T-helper 2 cell treated with Interferon-gamma antibody and Interleukin-4, amounts not matched to agents 100 ng/mL and 5 ng/mL, for 36 hours (primary cell): Measurements from ENCODE around the gene MEIKIN. TPM values are rescaled to one million over a fixed set of nuclear protein-coding genes. Genes with fewer than 3 reads are reported as not detected.
"Not testable (repeated sequence)": the region's sequence is repeated elsewhere in the genome, so short reads cannot be mapped to it uniquely, and the experiment has no call there.

ENCODE experiments used
- intact Hi-C: fragments of 100-400 bp; cut with micrococcal nuclease; formaldehyde crosslinking; loops from one replicate; pipeline ENCODE4 v1.15.1; 2023
- total RNA-seq: library from RNA; stranded (reverse); gene quantifications from 2 replicates; pipeline ENCODE4 v1.2.3, GENCODE V29; 2022

The MEIKIN gene
- total RNA-seq, 1 donor from 2014 or later: not detected

DNA sequence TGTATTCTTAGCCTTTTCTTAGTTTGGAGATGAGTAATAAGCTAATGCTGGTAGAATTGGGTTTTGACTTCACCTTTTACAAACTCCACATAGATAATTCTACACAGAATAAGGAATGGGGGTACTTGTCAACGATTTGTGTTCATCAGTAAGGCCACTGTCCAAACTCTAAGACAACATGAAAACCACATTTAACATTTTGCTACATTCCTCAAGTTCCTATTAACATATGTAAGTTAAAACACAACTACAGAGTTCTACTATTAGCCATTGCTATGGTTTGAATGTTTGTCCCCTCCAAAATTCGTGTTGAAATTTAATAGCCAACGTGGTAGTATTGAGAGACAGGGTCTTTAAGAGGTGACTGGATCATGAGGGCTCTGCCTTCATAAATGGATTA is 31.9 kb downstream of the MEIKIN start:
- intact Hi-C loops: no loop called here

DNA sequence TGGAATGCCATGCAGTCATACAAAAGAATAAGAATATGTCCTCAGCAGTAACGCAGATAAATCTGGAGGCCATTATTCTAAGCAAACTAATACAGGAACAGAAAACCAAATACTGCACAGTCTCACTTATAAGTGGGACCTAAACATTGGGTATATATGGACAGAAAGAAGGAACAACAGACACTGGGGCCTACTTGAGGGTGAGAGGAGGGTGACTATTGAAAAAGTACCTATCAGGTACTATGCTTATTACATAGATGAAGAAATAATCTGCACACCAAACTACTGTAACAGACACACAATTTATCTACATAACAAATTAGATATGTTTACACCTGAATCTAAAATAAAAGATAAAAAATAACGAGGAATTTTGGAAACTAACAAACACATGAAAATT is 38.8 kb downstream of the MEIKIN start:
- intact Hi-C loops: no loop called here

DNA sequence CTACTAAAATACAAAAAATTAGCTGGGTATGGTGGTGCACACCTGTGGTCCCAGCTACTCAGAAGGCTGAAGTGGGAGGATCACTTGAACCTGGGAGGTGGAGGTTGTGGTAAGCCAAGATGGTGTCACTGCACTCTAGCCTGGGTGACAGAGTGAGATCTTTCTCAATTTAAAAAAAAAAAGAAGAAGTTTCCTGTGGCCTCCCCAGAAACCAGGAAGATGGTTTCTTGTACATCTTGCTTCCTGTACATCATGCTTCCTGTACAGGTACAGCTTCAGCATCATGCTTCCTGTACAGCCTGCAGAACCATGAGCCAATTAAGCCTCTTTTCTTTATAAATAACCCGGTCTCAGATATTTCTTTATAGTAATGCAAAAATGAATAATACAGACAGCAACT is 43.2 kb downstream of the MEIKIN start:
- intact Hi-C loops: not testable (repeated sequence)

DNA sequence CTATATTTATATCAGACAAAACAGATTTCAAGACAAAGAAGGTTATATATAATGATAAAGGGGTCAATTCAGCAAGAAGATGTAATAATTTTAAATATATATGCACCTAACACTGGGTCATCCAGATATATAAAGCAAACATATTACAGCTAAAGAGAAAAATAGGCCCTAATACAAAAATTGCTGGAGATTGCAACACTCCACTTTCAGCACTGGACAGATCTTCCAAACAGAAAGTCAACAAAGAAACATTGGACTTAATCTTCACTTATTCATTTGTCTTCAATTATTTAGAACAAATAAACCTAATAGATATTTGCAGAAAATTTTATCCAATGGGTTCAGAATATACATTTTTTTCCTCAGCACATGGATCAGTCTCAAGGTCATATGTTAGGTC is 45.8 kb downstream of the MEIKIN start:
- intact Hi-C loops: no loop called here

- intact Hi-C loops: no loop called here
These were observed 61.5 kb downstream of the MEIKIN start for GRCh38 chr5:131883984-131884383.

DNA sequence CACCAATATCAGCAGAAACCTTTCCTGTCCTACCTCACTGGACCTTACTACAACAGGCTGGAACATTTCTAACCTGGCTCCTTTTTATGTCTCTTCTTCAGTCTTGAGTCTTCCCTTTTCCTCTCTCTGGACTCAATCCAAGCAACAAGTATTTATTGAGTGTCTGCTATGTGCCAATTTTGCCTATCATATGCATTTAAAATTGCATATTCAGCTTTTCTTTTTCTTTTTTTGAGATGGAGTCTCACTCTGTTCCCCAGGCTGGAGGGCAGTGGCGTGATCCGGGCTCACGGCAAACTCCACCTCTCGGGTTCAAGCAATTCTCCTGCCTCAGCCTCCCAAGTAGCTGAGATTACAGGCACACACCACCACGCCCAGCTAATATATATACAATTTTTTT is 65.8 kb downstream of the MEIKIN start:
- intact Hi-C loops: no loop called here

DNA sequence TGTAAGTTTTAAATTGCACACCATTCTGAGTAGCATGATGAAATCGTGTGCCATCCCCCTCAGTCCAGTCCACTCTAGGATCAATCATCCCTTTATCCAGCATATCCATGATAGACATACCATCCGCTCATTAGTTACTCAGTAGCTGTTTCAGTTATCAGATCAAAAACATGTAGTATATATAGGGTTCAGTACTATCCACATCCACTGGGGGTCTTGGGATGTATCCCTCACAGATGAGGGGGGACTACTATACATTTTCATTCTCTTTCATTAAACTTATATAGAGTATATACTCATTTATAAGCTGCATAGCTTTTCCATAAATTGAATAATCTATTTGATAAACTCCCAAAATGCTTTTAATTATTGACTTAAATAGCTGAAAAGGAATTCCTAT is 67.6 kb downstream of the MEIKIN start:
- intact Hi-C loops: no loop called here

DNA sequence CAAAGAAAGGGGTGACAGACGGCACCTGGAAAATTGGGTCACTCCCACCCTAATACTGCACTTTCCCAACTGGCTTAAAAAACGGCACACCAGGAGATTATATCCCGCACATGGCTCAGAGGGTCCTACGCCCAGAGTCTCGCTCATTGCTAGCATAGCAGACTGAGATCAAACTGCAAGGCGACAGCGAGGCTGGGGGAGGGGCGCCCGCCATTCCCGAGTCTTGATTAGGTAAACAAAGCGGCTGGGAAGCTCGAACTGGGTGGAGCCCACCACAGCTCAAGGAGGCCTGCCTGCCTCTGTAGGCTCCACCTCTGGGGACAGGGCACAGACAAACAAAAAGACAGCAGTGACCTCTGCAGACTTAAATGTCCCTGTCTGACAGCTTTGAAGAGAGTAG is 74.2 kb downstream of the MEIKIN start:
- intact Hi-C loops: not testable (repeated sequence)

- intact Hi-C loops: no loop called here
These were observed 77.9 kb downstream of the MEIKIN start for GRCh38 chr5:131867524-131867923.

GRCh38 chr5:131863700-131864099 is 81.8 kb downstream of the MEIKIN start:
- intact Hi-C loops: no loop called here

DNA sequence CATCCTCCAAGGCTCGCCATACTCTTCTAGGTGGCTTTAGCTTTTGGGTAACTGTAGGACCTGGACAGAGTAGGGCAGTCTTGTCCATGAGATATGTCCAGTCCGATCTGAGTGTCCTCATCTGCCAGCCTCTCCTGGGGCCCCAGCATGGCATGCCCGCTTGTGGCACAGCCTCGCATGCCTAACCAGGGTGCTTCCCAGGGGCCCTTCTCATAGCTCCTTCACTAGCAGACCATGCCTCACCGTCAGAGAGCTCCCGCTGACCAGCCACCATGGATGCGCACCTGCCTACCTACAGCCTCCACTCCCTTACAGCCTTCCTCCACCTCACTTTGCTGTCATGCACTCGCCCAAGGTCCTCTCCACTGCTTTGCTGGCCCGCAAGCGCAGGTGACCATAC is 88.1 kb downstream of the MEIKIN start:
- intact Hi-C loops: no loop called here

DNA sequence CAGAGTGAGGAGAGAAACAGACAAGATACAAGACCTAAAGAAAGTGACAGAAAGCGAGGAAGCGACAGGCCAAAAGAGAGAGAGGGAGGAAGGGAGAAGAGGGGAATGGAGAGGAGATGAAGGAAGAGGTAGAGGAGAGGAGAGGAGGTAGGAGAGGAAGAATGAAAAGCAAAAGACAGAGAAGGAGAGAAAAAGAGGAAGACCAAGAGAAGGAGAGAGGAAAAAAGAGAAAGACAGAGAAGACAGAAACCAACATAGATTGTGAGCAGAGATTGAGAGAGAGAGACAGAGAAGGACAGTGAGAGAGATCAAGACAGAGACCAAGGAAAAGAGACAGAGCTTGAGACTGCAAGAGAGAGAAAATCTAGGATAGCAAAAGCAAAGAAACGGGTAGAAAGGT is 90.0 kb downstream of the MEIKIN start:
- intact Hi-C loops: no loop called here

DNA sequence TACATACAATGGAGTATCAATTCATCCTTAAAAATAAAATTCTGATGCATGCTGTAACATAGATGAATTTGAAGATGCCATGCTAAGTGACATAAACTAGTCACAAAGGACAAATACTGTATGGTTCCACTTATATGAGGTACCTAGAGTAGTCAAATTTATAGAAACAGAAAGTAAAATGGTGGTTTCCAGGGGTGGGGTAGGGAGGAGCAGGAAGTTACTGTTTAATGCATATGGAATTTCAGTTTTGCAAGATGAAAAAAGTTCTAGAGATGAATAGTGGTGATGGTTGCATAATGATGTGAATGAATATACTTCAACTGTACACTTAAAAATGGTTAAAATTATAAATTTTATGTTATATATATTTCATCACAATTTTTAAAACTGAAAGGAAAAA is 91.3 kb downstream of the MEIKIN start:
- intact Hi-C loops: no loop called here

DNA sequence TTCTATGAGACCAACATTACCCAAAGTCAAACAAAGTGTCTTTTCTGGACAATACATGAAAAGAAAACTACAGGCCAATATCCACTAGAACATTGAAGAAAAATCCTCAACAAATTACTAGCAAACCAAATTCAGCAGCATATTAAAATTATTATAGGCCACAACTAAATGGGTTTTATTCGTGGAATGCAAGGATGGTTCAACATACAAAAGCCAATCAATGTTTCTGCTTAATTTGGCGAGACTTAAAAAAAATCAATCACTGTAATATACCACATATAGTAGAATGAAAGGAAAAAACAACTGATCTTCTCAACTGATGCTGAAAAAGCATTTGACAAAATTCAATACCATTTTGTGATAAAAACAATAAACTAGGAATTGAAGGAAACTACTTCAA is 96.8 kb downstream of the MEIKIN start:
- intact Hi-C loops: no loop called here

GRCh38 chr5:131846536-131846935 is 98.9 kb downstream of the MEIKIN start:
- intact Hi-C loops: no loop called here

GRCh38 chr5:131845828-131846227 is 99.6 kb downstream of the MEIKIN start:
- intact Hi-C loops: no loop called here

DNA sequence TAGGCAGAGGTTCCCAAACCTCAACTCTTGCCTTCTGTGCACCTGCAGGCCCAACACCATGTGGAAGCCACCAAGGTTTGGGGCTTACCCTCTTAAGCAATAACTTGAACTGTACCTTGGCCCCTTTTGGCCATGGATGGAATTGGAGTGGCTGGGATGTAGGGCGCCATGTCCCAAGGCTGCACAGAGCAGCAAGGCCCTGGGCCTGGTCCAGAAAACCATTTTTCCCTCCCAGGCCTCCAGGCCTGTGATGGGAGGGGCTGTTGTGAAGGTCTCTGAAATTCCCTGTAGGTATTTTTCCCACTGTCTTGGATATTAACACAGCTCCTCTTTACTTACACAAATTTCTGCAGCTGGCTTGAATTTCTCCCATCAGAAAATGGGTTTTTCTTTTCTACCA is 102.5 kb downstream of the MEIKIN start:
- intact Hi-C loops: not testable (repeated sequence)

- intact Hi-C loops: not testable (repeated sequence)
These were observed 112.8 kb downstream of the MEIKIN start for GRCh38 chr5:131832702-131833101.

DNA sequence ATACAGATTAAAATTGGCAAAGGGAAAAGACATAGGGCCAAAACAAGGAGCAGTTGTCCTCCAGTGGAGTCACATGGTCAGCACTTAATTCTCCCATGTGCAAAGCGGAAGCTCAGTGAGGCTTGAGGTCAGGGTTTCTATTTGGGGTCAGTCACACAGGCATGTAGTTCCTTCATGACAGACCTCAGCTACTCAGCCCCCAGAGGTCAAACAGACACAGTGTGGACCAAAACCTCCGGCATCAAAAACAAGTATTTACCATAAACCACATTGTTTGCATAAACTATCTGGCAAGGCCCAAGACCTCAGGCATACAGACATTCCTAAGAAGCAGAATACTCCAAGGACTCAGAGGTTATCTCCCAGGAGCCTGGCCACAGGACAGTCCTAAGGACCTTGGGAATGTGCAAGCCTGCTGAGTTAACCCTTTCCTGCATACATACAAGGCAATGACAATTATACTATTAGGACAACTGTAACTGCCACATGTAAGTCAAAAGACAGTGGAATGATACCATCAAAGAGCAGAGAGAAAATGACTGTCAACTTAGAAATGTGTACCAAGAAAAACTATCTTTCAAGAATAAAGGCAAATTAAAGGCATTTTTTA is 120.0 kb downstream of the MEIKIN start:
- intact Hi-C loops: no loop called here

DNA sequence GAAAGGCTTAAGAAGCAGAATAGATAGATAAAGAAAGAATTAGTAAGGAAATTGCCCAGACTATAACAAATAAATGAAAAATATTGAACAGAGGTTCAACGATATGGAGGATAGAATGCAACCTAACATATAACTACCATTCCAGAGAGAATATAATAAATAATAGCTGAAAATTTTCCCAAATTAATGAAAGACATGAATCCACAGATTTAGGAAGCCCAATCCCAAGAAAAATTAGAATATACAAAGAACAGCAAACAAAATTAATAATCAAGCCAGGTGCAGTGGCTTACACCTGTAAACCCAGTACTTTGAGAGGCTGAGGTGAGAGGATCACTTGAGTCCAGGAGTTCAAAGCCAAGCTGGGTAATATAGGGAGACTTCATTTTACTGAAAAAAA is 120.8 kb downstream of the MEIKIN start:
- intact Hi-C loops: no loop called here

DNA sequence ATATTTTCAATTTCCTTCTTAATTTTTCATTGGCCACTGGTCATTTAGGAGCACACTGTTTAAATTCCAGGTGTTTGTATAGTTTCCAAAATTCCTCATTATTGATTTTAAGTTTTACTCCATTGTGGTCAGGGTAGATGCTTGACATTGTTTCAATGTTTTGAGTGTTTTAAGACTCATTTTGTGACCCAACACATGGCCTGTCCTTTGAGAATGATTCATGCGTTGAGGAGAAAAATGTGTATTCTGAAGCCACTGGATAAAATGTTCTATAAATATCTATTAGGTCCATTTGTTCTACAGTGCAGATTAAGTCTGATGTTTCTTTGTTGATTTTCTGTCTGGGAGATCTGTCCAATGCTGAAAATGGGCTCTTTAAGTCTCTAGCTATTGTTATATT is 124.2 kb downstream of the MEIKIN start:
- intact Hi-C loops: no loop called here

DNA sequence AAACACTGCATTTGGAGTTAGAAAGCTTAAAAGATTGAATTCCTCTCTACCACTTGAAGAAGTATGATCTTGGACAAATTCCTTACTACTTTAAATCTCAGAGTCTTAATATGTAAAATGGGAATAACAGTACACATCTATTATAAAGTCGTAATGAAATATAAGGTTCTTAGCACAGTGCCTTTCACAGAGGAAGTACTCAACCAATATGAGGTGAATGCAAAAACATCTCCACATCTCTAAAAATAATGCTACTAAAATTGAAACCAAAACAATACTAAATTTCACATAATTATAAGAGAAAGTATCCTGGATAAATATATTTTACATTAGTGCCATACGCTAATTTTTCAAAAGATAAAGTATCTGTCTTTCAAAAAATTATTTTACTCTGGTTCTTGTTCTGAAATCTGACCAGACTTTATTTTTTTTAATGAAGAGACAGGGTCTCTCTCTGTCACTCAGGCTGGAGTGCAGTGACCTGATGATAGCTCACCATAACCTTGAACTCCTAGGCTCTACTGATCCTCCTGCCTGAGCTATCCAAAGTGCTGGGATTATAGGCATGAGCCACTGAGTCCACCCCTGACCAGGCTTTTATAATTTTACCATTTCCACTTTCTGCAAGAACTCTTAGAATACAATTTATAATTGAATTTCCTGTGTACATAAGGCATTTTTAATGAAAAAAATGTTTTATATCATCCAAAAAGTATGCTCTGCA is 127.3 kb downstream of the MEIKIN start:
- intact Hi-C loops: no loop called here

- intact Hi-C loops: no loop called here
These were observed 130.5 kb downstream of the MEIKIN start for GRCh38 chr5:131814990-131815389.
